ENCODE measurements around the gene CRADD. TPM values are rescaled to one million over a fixed set of nuclear protein-coding genes. Genes with fewer than 3 reads are reported as not detected.

The CRADD gene
- total RNA-seq, 1 donor from 2014 or later: 41.2 TPM

- no peak overlapping the region for H3K4me3 ChIP-seq
- no peaks in the 10 kb centered on the region for H3K27me3 ChIP-seq
- H3K4me1 Mint-ChIP-seq: peaks cover 36% of the 10 kb centered on the region
- peak overlapping the region; percentile 47 for H3K27ac Mint-ChIP-seq
- no peak overlapping the region for H2AFZ ChIP-seq (replicated peaks)
- H3K9ac ChIP-seq: no peak overlapping the region
- no peak overlapping the region for H3K4me2 ChIP-seq
- H3K36me3 ChIP-seq: no peaks in the 10 kb centered on the region
- H3K36me3 Mint-ChIP-seq: peaks cover 4% of the 10 kb centered on the region
- H3K4me1 ChIP-seq: peaks cover 10% of the 10 kb centered on the region
- H3K27me3 Mint-ChIP-seq (ENCODE audit: insufficient read depth, low read depth): no peaks in the 10 kb centered on the region
- no peak for TF ChIP-seq EZH2phosphoT487 (IDR thresholded peaks at IDR 0.05)
- no peak for TF ChIP-seq CTCF (IDR thresholded peaks at IDR 0.05)
- TF ChIP-seq EZH2 (IDR thresholded peaks at IDR 0.05): no peak
- peak overlapping the region; percentile 39 for H3K4me3 Mint-ChIP-seq
- H3K27ac ChIP-seq: no peak overlapping the region
- H3F3A ChIP-seq (ENCODE audit: low read depth): no peaks in the 10 kb centered on the region
- no peak for DNase-seq (ENCODE audit: low spot score)
- H4K20me1 ChIP-seq (ENCODE audit: low read depth): no peaks in the 10 kb centered on the region
- H3K9me3 ChIP-seq (ENCODE audit: low read depth): no peaks in the 10 kb centered on the region
- H3K79me2 ChIP-seq (ENCODE audit: low read depth): no peaks in the 10 kb centered on the region
- peaks cover 4% of the 10 kb centered on the region for H3K9me3 Mint-ChIP-seq
Measured at GRCh38 chr12:93857279-93857938, 180.2 kb downstream of the CRADD start.

GRCh38 chr12:93857991-93858447 is 180.8 kb downstream of the CRADD start:
- no peak overlapping the region for H3K4me2 ChIP-seq
- Mint-ChIP-seq H3K27ac (peak overlapping the region; percentile 42), H3K4me1 (peaks cover 30% of the 10 kb centered on the region), H3K4me3 (no peak overlapping the region), H3K9me3 (peaks cover 4% of the 10 kb centered on the region), H3K27me3 (ENCODE audit: insufficient read depth, low read depth) (no peaks in the 10 kb centered on the region), H3K36me3 (peaks cover 4% of the 10 kb centered on the region)
- no peaks in the 10 kb centered on the region for H3K79me2 ChIP-seq (ENCODE audit: low read depth)
- TF ChIP-seq EZH2phosphoT487 (IDR thresholded peaks at IDR 0.05) (no peak), EZH2 (IDR thresholded peaks at IDR 0.05) (no peak), CTCF (IDR thresholded peaks at IDR 0.05) (no peak)
- H3K27ac ChIP-seq: no peak overlapping the region
- DNase-seq (ENCODE audit: low spot score): peak; percentile 7
- H3K36me3 ChIP-seq: no peaks in the 10 kb centered on the region
- H3K27me3 ChIP-seq: no peaks in the 10 kb centered on the region
- no peak overlapping the region for H3K4me3 ChIP-seq
- H3F3A ChIP-seq (ENCODE audit: low read depth): no peaks in the 10 kb centered on the region
- H3K9me3 ChIP-seq (ENCODE audit: low read depth): no peaks in the 10 kb centered on the region
- H3K9ac ChIP-seq: no peak overlapping the region
- no peak overlapping the region for H2AFZ ChIP-seq (replicated peaks)
- H4K20me1 ChIP-seq (ENCODE audit: low read depth): no peaks in the 10 kb centered on the region
- peaks cover 10% of the 10 kb centered on the region for H3K4me1 ChIP-seq

DNA sequence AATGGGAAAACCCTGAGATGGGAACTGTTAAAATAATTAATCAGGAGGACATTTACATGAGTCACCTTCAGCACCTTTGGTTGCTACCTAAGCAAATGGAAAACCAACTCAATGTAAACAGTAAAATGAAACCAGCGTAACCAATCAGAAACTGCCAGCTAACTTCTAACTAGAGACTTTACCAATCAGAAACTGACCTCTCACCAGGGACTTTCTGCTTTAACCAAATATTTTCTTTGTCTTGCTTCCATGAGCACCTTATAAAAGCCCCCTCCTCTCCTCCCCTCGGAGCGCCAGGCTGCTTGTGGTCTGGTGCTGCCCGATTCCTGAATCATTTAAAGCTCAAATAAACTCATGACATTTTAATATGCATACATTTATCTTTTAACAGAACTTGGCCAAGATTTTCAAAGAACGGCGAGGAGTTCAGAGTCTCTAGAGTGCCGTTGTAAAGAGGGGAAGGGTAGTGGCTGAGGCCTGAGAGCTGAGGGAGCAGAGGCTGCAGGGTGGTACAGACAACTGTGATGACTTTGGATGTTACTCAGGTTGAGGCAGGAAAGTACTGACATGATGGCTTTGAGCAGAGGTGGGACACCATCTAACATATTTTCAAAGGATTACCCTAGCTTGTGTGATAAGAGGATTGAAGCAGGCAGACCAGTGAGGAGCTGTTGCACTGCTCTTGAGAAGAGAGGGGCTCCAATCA is 183.6 kb downstream of the CRADD start:
- Histone ChIP-seq H3K27ac (no peak overlapping the region), H3K27me3 (no peaks in the 10 kb centered on the region), H3K79me2 (ENCODE audit: low read depth) (no peaks in the 10 kb centered on the region), H2AFZ (replicated peaks) (no peak overlapping the region), H3K9me3 (ENCODE audit: low read depth) (peaks cover 4% of the 10 kb centered on the region), H4K20me1 (ENCODE audit: low read depth) (no peaks in the 10 kb centered on the region), H3K4me2 (no peak overlapping the region), H3K4me1 (peaks cover 10% of the 10 kb centered on the region), H3K36me3 (no peaks in the 10 kb centered on the region), H3K9ac (no peak overlapping the region), H3F3A (ENCODE audit: low read depth) (no peaks in the 10 kb centered on the region), H3K4me3 (no peak overlapping the region)
- no peak for TF ChIP-seq EZH2phosphoT487 (IDR thresholded peaks at IDR 0.05)
- TF ChIP-seq EZH2 (IDR thresholded peaks at IDR 0.05): no peak
- TF ChIP-seq CTCF (IDR thresholded peaks at IDR 0.05): no peak
- Mint-ChIP-seq H3K9me3 (peaks cover 9% of the 10 kb centered on the region), H3K4me1 (peaks cover 23% of the 10 kb centered on the region), H3K4me3 (no peak overlapping the region), H3K27me3 (ENCODE audit: insufficient read depth, low read depth) (no peaks in the 10 kb centered on the region), H3K36me3 (peaks cover 2% of the 10 kb centered on the region), H3K27ac (peak overlapping the region; percentile 18)
- no peak for DNase-seq (ENCODE audit: low spot score)
